ENCODE measurements around the gene HSPB7.

DNA sequence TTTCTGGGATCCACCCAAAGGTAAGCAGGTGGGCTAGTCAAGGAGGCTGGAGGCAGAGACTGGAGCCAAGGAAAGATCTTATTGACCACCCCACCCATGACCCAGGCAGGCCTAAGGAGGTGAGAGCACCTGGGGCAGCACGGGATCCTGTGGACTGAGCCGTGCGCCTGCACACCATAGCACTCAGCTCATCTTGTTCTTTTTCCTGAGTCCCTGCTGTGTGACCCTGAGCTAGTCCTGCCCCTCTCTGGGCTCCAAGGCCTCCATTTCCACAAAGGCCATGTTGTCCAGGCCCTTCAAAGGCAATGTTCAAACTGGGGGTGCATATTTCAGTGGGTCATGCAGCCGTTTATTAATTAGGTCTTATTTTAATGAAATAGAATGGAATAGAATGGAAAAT is 48.4 kb upstream of the HSPB7 start:
- TF ChIP-seq, protein P1, sequence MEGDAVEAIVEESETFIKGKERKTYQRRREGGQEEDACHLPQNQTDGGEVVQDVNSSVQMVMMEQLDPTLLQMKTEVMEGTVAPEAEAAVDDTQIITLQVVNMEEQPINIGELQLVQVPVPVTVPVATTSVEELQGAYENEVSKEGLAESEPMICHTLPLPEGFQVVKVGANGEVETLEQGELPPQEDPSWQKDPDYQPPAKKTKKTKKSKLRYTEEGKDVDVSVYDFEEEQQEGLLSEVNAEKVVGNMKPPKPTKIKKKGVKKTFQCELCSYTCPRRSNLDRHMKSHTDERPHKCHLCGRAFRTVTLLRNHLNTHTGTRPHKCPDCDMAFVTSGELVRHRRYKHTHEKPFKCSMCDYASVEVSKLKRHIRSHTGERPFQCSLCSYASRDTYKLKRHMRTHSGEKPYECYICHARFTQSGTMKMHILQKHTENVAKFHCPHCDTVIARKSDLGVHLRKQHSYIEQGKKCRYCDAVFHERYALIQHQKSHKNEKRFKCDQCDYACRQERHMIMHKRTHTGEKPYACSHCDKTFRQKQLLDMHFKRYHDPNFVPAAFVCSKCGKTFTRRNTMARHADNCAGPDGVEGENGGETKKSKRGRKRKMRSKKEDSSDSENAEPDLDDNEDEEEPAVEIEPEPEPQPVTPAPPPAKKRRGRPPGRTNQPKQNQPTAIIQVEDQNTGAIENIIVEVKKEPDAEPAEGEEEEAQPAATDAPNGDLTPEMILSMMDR (IDR thresholded peaks at IDR 0.05): no peak
- TF ChIP-seq POLR2A (IDR thresholded peaks at IDR 0.05): no peak

Data from esophagus squamous epithelium (tissue), 4 donors.